T-helper 9 cell (primary cell): ENCODE data around the gene RPS5.
"Not testable (repeated sequence)": the region's sequence is repeated elsewhere in the genome, so short reads cannot be mapped to it uniquely, and the experiment has no call there.

Experiments used
- DNase-seq: peaks from one replicate; pipeline ENCODE4 v3.0.0-alpha.2; 2020
- total RNA-seq, 2 donors: gene quantifications; one replicate each; lab custom pipeline; 2026; lab: John Stamatoyannopoulos, UW

Gene RPS5
- 522 to 595 reads per million in 2 donors for total RNA-seq

- peak; percentile 89 for DNase-seq
Observed at GRCh38 chr19:58386576-58387337, at the start of gene RPS5. RPS5 (plus strand) TSS chr19:58387269; CDS start chr19:58388138, 869 bp downstream.

GRCh38 chr19:58338336-58338735, 48.7 kb upstream of the RPS5 start:
- no peak for DNase-seq

- DNase-seq: no peak
Observed at GRCh38 chr19:58338825-58339558, 48.1 kb upstream of the RPS5 start.

- DNase-seq: no peak
Observed at GRCh38 chr19:58345558-58345957, 41.5 kb upstream of the RPS5 start.

GRCh38 chr19:58346961-58347929, 39.8 kb upstream of the RPS5 start:
- peak; percentile 53 for DNase-seq

- not testable (repeated sequence) for DNase-seq
Observed at GRCh38 chr19:58348080-58348479, 39.0 kb upstream of the RPS5 start.

- no peak for DNase-seq
Observed at GRCh38 chr19:58349590-58349989, 37.5 kb upstream of the RPS5 start.

- DNase-seq: no peak
Observed at GRCh38 chr19:58350001-58350861, 36.8 kb upstream of the RPS5 start.

GRCh38 chr19:58350871-58351557, 36.1 kb upstream of the RPS5 start:
- DNase-seq: no peak

GRCh38 chr19:58351558-58351878, 35.6 kb upstream of the RPS5 start:
- no peak for DNase-seq

GRCh38 chr19:58351990-58352755, 34.9 kb upstream of the RPS5 start:
- no peak for DNase-seq

GRCh38 chr19:58352760-58353671, 34.1 kb upstream of the RPS5 start, which contains the start of gene A1BG:
A1BG (minus strand) TSS chr19:58353492; CDS start chr19:58353437, 55 bp downstream.
- DNase-seq: no peak

GRCh38 chr19:58353717-58354477, 33.2 kb upstream of the RPS5 start:
- no peak for DNase-seq

- DNase-seq: no peak
Observed at GRCh38 chr19:58354478-58355030, 32.5 kb upstream of the RPS5 start.

- DNase-seq: no peak
Observed at GRCh38 chr19:58355215-58355796, 31.8 kb upstream of the RPS5 start.

- no peak for DNase-seq
Observed at GRCh38 chr19:58355908-58356765, 30.9 kb upstream of the RPS5 start.
